ENCODE results near the gene CATSPERD. TPM values are rescaled to one million over a fixed set of nuclear protein-coding genes. Genes with fewer than 3 reads are reported as not detected.

CATSPERD gene
- total RNA-seq, 1 donor from 2014 or later, result not detected

DNA sequence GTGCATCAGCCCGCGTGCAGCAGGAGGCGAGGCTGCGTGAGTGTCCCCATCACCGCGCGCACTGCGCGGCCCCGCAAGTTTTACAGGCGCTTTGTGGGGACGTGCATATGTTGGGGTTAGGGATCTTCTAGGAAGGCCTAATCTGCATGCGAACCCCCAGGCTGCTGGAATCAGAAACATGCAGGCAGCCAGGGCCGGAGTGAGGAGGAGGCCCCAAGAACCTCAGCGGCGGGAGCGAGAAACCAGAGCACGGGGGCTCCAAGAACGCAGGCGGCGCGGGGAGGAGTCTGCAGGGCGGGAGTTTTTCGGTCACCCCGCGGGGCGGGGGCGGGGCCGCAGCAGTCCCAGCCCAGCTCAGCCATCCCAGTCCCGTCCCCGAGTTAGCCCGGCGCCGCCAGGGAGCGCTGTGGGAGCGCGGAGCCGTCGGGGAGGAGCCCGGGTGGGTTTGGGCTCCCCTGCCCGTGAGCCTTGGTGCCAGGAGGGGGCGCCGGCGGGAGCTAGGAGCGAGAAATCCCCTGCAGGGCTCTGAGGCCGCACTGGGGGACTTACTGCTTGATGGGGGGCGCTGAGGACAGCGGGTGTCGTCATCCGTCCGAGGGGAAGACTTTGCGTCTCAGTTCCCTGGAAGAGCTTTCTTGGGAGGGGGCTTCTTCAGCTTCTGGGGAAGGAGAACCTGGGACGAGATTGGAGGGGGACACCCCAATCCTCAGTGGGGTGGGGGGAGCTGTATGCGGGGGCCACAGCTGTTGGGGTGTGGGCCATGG lies 83.5 kb downstream of the CATSPERD start:
- no peak for DNase-seq (ENCODE audit: extremely low read depth, low read depth, low spot score)

- no peak for DNase-seq (ENCODE audit: extremely low read depth, low read depth, low spot score)
These were observed 84.4 kb downstream of the CATSPERD start, which contains the start of gene NRTN for GRCh38 chr19:5804516-5805461. Gene NRTN, plus strand, starts transcription at chr19:5805067. Its CDS starts 19,099 bp downstream, at chr19:5824166.

DNA sequence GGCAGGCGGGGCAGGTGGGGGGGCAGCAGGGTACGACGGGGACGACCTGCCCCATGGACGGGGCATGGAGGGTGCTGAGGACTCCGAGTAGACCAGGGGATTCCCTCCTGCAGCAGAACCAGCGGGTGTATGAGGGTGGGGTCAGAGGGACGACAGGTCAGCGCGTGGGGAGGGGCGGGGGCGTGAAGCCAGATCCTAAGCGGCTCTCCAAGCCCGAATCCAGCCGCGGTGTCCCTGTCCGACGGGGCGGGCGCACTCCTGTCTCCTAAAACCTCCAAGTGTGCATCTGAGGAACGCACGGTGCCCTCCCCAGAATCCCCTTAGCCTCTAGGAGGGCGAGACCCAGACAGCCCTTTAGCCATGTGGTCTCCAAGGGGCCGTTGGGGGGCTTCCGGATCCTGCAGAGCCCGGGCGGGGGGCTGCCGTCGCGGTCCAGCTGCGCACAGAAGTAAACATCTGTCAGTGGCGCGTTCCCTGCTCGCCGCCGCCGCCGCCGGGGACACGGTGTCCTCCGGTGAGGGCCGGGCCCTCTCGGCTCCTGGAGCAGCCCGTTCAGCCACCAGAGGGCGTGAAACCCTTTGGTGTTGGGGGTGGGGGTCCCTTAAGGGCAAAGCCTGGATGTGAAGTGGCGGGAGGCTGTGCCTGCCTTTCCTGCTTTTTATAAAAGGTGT lies 85.2 kb downstream of the CATSPERD start:
- no peak for DNase-seq (ENCODE audit: extremely low read depth, low read depth, low spot score)

DNA sequence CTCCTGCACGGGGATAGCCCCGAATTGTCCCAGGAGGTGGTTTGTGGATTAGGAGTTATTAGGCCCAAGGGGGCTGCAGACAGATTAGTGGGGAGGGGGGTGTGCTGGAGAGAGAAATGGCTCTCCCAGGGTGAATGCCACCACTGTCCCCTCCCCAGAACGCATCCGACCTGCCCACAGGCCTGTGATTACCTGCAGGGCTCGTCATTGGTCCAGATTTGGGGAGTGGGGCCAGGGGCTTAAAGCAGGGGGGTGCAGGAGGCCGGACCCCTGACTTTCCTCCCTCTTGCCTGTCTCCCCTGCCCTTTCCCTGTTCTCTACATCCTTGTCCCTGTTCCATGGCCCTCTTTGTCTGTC lies 85.7 kb downstream of the CATSPERD start:
- DNase-seq (ENCODE audit: extremely low read depth, low read depth, low spot score), result no peak

GRCh38 chr19:5806905-5807304 lies 86.5 kb downstream of the CATSPERD start:
- no peak for DNase-seq (ENCODE audit: extremely low read depth, low read depth, low spot score)

GRCh38 chr19:5808120-5808816 lies 87.8 kb downstream of the CATSPERD start:
- DNase-seq (ENCODE audit: extremely low read depth, low read depth, low spot score), result no peak

GRCh38 chr19:5809053-5809452 lies 88.6 kb downstream of the CATSPERD start:
- DNase-seq (ENCODE audit: extremely low read depth, low read depth, low spot score), result no peak

- DNase-seq (ENCODE audit: extremely low read depth, low read depth, low spot score), result no peak
These were observed 89.0 kb downstream of the CATSPERD start for GRCh38 chr19:5809469-5809868.

DNA sequence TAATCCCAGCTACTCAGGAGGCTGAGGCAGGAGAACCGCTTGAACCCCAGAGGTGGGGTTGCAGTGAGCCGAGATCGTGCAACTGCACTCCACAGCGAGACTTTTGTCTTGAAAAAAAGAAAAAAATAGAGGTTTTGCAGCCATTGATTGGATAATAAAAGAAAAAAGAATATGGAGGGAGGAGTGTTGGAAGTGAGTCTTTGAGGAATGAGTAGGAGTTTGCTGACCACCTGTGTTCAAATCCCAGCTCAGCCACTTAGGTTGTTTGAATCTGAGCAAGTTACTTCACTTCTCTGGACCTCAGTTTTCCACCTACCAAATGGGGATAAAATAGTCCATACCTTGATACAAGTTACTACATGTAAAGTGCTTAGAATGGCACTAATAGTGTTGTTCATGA lies 90.7 kb downstream of the CATSPERD start:
- no peak for DNase-seq (ENCODE audit: extremely low read depth, low read depth, low spot score)

DNA sequence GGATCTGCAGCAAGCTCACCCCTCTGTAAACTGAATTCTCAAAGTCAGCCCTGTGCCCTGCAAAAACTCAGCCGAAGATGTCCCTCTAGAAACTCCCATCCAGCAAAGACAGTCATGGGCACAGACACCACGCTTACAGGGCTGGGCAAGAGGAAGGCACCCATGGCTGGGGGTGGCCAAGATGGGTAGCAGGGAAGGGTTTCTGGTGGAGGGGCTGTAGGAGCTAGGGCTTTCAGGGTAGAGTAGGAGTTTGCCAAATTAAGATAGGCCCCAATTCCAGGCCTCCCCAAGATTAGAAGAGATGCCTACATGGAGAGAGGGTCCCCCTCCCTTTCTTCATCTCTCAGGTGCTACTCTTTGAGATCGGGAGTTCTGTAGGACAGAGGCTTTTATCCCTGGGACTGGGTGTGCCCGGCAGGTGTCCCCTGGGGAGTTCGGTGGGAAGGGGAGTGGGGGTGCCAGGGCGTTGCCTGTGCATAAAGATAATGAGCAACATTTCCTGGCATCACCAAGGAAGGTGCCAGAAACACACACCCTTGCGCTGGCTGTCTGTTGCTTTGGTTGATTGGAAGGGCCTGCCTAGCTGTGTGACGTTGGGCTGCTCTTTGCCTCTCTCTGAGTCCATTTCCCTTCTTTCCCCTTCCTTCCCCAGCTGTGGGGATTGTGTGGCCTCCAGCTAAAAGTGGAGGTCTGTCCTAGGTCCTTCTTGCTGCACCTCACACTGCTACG lies 93.8 kb downstream of the CATSPERD start:
- no peak for DNase-seq (ENCODE audit: extremely low read depth, low read depth, low spot score)

DNA sequence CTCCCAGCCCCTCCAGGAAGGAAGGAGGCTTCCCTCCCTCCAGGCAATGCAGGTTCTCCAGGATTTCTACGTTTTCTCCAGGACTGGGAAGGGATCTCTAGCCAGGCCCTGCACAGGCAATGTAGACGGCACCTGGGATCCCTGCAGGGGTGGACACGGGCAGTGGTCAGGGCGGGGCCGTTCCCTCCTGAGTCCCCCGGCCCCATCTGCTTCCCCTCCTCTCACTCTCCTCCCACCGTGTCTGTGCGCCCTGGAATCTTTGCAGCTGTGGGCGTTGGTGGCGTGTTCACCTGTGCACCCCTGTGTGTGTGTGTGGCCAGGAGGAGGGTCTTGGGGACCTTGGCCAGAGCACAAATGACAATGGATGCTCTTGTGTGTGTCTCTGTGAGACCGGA lies 94.4 kb downstream of the CATSPERD start:
- DNase-seq (ENCODE audit: extremely low read depth, low read depth, low spot score), result no peak

DNA sequence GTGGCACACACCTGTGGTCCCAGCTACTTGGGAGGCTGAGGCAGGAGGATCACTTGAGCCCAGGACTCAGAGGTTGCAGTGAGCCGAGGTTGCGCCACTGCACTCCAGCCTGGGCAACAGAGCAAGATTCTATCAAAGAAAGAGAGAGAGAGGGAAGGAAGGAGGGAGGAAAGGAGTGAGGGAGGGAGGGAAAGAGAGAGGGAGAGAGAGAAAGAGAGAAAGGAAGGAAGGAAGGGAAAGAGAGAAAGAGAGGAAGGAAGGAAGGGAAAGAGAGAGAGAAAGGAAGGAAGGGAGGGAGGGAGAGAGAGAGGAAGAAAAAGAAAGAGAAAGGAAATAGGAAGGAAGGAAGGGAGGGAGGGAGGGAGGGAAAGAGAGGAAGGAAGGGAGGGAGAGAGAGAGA lies 96.8 kb downstream of the CATSPERD start:
- no peak for DNase-seq (ENCODE audit: extremely low read depth, low read depth, low spot score)

DNA sequence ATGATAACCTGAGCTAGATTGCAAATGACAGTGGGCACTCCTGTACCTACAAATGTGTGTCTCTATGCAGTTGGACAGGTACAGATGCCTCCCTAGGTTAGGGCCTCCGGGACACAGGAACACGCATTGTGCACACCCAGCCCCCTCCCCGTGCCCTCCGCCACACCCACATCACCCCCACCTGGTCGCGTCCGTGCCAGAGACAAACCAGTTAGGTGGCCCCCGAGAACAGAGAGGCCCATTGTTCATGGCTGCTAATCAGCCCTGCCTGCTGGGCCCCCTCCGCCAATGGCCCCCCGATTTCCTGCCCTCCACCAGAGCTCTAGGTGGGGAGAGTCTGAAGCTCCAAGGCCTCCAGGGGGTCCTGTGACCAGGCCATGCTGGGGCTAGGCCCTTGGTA lies 98.2 kb downstream of the CATSPERD start:
- DNase-seq (ENCODE audit: extremely low read depth, low read depth, low spot score), result no peak

DNA sequence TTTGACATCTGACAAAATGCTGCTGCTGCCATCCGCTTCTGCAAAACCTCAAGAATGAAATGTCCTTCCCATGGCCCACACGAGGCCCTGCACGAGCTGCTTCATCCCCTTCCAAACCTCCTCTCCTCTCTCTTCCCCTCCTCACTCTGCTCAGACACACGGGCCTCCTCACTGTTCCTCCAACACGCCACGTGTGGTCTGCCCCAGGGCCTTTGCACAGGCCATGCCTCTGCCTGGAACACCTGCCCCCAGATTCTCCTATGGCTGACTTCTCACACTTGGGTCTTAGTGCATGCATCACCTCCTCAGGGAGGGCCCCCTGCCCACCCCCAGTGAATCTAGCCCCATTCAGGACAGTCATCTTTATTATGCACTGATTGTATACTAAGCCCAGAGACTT lies 100.3 kb downstream of the CATSPERD start:
- no peak for DNase-seq (ENCODE audit: extremely low read depth, low read depth, low spot score)

DNA sequence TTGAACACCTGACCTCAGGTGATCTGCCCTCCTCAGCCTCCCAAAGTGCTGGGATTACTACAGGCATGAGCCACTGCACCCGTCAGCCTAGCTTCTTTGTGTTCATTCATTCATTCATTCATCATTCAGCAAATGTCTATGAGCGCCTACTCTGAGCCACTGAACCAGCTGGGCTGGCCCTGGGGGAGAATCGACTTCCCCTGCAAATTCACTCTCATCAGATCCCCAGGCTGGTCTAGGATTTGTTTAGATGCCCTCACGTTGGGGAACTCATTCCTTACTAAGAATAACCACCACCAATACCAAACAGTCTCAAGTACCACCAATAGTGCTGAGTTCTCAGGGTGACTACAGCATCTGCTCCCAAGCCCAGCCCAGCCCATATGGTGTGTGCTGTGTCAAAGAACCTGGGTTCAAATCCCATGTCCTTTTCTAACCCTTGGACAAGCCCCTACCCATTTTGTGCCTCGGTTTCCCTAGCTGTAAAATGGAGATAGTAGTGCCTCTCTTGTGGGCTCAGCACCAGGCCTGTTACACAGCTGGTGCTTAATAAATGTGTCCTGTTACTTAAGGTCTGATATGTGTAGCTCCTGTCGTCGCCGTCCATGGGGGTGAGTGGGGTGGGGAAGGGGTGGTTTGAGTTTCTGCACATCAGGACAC lies 101.2 kb downstream of the CATSPERD start:
- DNase-seq (ENCODE audit: extremely low read depth, low read depth, low spot score), result no peak

GRCh38 chr19:5822181-5822844 lies 101.9 kb downstream of the CATSPERD start:
- no peak for DNase-seq (ENCODE audit: extremely low read depth, low read depth, low spot score)

GRCh38 chr19:5823579-5824281 lies 103.3 kb downstream of the CATSPERD start:
- no peak for DNase-seq (ENCODE audit: extremely low read depth, low read depth, low spot score)

GRCh38 chr19:5824751-5825150 lies 104.3 kb downstream of the CATSPERD start:
- DNase-seq (ENCODE audit: extremely low read depth, low read depth, low spot score), result no peak
